ENCODE measurements around the gene HS6ST3.

GRCh38 chr13:96686286-96686685 lies 596.4 kb downstream of the HS6ST3 start:
- TF ChIP-seq EZH2 (IDR thresholded peaks at IDR 0.05; ENCODE audit: borderline replicate concordance, low read length), result no peak
- TF ChIP-seq CTCF (conservative IDR thresholded peaks at IDR 0.05 in 1 of 2, IDR thresholded peaks at IDR 0.05 in 1 of 2; ENCODE audit: extremely low read depth in 1 of 2, insufficient read depth in 1 of 2, low read depth in 1 of 2, low read length in 2 of 2), result no peak
